ENCODE results near the gene COL28A1.

The COL28A1 gene

DNA sequence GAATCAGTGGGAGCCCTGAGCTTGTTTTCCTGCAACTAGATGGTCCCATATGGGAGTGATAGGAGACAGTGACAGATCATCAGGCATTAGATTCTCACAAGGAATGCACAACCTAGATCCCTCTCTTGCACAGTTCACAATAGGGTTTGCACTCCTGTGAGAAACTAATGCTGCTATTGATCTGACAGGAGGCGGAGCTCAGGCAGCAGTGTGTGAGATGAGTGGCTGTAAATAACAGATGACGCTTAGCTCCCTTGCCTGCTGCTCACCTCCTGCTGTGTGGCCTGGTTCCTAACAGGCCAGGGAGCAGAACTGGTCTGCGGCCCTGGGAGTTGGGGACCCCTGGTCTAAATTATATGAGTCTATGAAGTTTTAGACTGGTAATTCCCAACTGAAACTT, 34.9 kb upstream of the COL28A1 start:
- no peak overlapping the region for H3K4me3 ChIP-seq (ENCODE audit: low read length)
- H3K79me2 ChIP-seq (ENCODE audit: control insufficient read depth, low read length), result peaks cover 67% of the 10 kb centered on the region
- H3K36me3 ChIP-seq (ENCODE audit: control insufficient read depth, low read length), result peaks cover 63% of the 10 kb centered on the region
- no peaks in the 10 kb centered on the region for H3K9me3 ChIP-seq (ENCODE audit: control insufficient read depth, insufficient read depth, low read length)
- peaks cover 41% of the 10 kb centered on the region for H3K4me1 ChIP-seq (ENCODE audit: control insufficient read depth, low read length)
- H3F3A ChIP-seq (ENCODE audit: control insufficient read depth, insufficient read depth), result peaks cover 17% of the 10 kb centered on the region
- H3K27me3 ChIP-seq (ENCODE audit: control insufficient read depth, low read length), result no peaks in the 10 kb centered on the region
- H4K20me1 ChIP-seq (ENCODE audit: control insufficient read depth, insufficient read depth, low read depth, low read length), result peaks cover 6% of the 10 kb centered on the region; the same call in 1 of the 2 replicates
- TF ChIP-seq CTCF (IDR thresholded peaks at IDR 0.05; ENCODE audit: low read depth, low read length, poor library complexity, severe bottlenecking) (no peak), EZH2phosphoT487 (IDR thresholded peaks at IDR 0.05; ENCODE audit: borderline replicate concordance, low read length) (no peak)
- no peak overlapping the region for H3K4me2 ChIP-seq (ENCODE audit: low read length)
- H3K9me2 ChIP-seq (replicated peaks; ENCODE audit: control insufficient read depth, low read length), result no peaks in the 10 kb centered on the region
- H3K27ac ChIP-seq (ENCODE audit: low read depth, low read length), result no peak overlapping the region

- Histone ChIP-seq H4K20me1 (ENCODE audit: control insufficient read depth, insufficient read depth, low read depth, low read length) (peaks cover 6% of the 10 kb centered on the region; the same call in 1 of the 2 replicates), H3K27me3 (ENCODE audit: control insufficient read depth, low read length) (no peaks in the 10 kb centered on the region), H3K9me3 (ENCODE audit: control insufficient read depth, insufficient read depth, low read length) (no peaks in the 10 kb centered on the region), H3F3A (ENCODE audit: control insufficient read depth, insufficient read depth) (peaks cover 18% of the 10 kb centered on the region), H3K9me2 (replicated peaks; ENCODE audit: control insufficient read depth, low read length) (no peaks in the 10 kb centered on the region), H3K4me2 (ENCODE audit: low read length) (peak overlapping the region; percentile 86), H3K36me3 (ENCODE audit: control insufficient read depth, low read length) (peaks cover 57% of the 10 kb centered on the region), H3K4me1 (ENCODE audit: control insufficient read depth, low read length) (peaks cover 41% of the 10 kb centered on the region), H3K27ac (ENCODE audit: low read depth, low read length) (peak overlapping the region; percentile 82), H3K79me2 (ENCODE audit: control insufficient read depth, low read length) (peaks cover 67% of the 10 kb centered on the region), H3K4me3 (ENCODE audit: low read length) (peak overlapping the region; percentile 84)
- TF ChIP-seq EZH2phosphoT487 (IDR thresholded peaks at IDR 0.05; ENCODE audit: borderline replicate concordance, low read length) (no peak), CTCF (IDR thresholded peaks at IDR 0.05; ENCODE audit: low read depth, low read length, poor library complexity, severe bottlenecking) (no peak)
These were observed 33.9 kb upstream of the COL28A1 start for GRCh38 chr7:7569615-7570014.

DNA sequence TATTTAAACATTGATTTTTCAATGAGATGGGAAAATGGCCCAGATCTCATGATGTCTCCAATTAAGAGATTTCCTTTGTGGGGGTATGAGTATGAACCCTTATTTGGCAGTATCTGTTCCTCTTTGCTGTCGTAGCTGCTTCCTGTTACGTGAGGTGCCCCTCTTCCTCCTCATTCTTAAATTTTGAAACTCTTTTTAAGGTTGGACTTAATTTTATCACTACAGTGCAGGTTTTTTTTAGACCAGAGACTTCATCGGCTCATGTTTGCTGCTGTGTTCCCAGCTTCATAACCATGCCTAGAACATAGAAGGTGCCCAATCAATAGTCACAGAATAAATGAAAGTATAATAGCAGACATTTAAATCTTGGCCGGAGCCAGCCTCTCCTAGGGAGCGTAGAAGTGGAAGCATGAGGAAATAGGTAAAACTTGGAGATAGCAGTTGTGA, 33.4 kb upstream of the COL28A1 start:
- Histone ChIP-seq H3K9me3 (ENCODE audit: control insufficient read depth, insufficient read depth, low read length) (no peaks in the 10 kb centered on the region), H3K36me3 (ENCODE audit: control insufficient read depth, low read length) (peaks cover 52% of the 10 kb centered on the region), H3K9me2 (replicated peaks; ENCODE audit: control insufficient read depth, low read length) (no peaks in the 10 kb centered on the region), H3K27me3 (ENCODE audit: control insufficient read depth, low read length) (no peaks in the 10 kb centered on the region), H3K79me2 (ENCODE audit: control insufficient read depth, low read length) (peaks cover 67% of the 10 kb centered on the region), H3K4me3 (ENCODE audit: low read length) (peak overlapping the region; percentile 84), H4K20me1 (ENCODE audit: control insufficient read depth, insufficient read depth, low read depth, low read length) (peaks cover 6% of the 10 kb centered on the region; the same call in 1 of the 2 replicates), H3K4me2 (ENCODE audit: low read length) (peak overlapping the region; percentile 86), H3K27ac (ENCODE audit: low read depth, low read length) (peak overlapping the region; percentile 82), H3F3A (ENCODE audit: control insufficient read depth, insufficient read depth) (peaks cover 20% of the 10 kb centered on the region), H3K4me1 (ENCODE audit: control insufficient read depth, low read length) (peaks cover 41% of the 10 kb centered on the region)
- no peak for TF ChIP-seq EZH2phosphoT487 (IDR thresholded peaks at IDR 0.05; ENCODE audit: borderline replicate concordance, low read length)
- TF ChIP-seq CTCF (IDR thresholded peaks at IDR 0.05; ENCODE audit: low read depth, low read length, poor library complexity, severe bottlenecking), result no peak

All from DOHH2 (cell line).